HEK293 (cell line): ENCODE data around the gene RNF217.

Source experiments
- CTCF ChIP-seq: fragments of 450-650 bp; formaldehyde crosslinking; IDR thresholded peaks from 2 replicates; pipeline ENCODE4 v1.5.1; 2016; ENCODE audit warnings: missing biosample characterization, missing genetic modification characterization
- HIC1 ChIP-seq: fragments of 450-650 bp; formaldehyde crosslinking; IDR thresholded peaks from 2 replicates; pipeline ENCODE4 v1.5.1; 2016; ENCODE audit warnings: missing biosample characterization, missing genetic modification characterization
- HOXA7 ChIP-seq: sonication (generic); formaldehyde crosslinking; IDR thresholded peaks from 2 replicates; pipeline ENCODE4 v1.8.1; 2022; ENCODE audit warnings: missing genetic modification reagents, borderline replicate concordance
- PATZ1 ChIP-seq: fragments of 450-650 bp; formaldehyde crosslinking; IDR thresholded peaks from 2 replicates; pipeline ENCODE4 v1.5.1; 2016; ENCODE audit warnings: missing biosample characterization, missing genetic modification characterization
- ZBTB10 ChIP-seq: fragments of 450-650 bp; formaldehyde crosslinking; IDR thresholded peaks from 2 replicates; pipeline ENCODE4 v1.5.1; 2016; ENCODE audit warnings: missing biosample characterization, missing genetic modification characterization
- ZNF138 ChIP-seq: fragments of 450-650 bp; formaldehyde crosslinking; IDR thresholded peaks from 2 replicates; pipeline ENCODE4 v1.5.1; 2016; ENCODE audit warnings: missing biosample characterization, missing genetic modification characterization, borderline replicate concordance
- ZNF2 ChIP-seq: fragments of 450-650 bp; formaldehyde crosslinking; IDR thresholded peaks from 2 replicates; pipeline ENCODE4 v1.5.1; 2016; ENCODE audit warnings: missing biosample characterization, missing genetic modification characterization
- ZNF211 ChIP-seq: fragments of 450-650 bp; formaldehyde crosslinking; IDR thresholded peaks from 2 replicates; pipeline ENCODE4 v1.5.1; 2016; ENCODE audit warnings: low read depth, missing biosample characterization, missing genetic modification characterization
- ZNF223 ChIP-seq: fragments of 450-650 bp; formaldehyde crosslinking; IDR thresholded peaks from 2 replicates; pipeline ENCODE4 v1.5.1; 2016; ENCODE audit warnings: missing biosample characterization, missing genetic modification characterization
- ZNF24 ChIP-seq: fragments of 450-650 bp; formaldehyde crosslinking; IDR thresholded peaks from 2 replicates; pipeline ENCODE4 v1.5.1; 2016; ENCODE audit warnings: missing biosample characterization, missing genetic modification characterization
- ZNF350 ChIP-seq: fragments of 450-650 bp; formaldehyde crosslinking; IDR thresholded peaks from 2 replicates; pipeline ENCODE4 v1.5.0; 2017; ENCODE audit warnings: missing biosample characterization, mild to moderate bottlenecking, missing genetic modification characterization
- ZNF391 ChIP-seq: fragments of 450-650 bp; formaldehyde crosslinking; IDR thresholded peaks from 2 replicates; pipeline ENCODE4 v1.5.1; 2016; ENCODE audit warnings: low read depth, missing biosample characterization, missing genetic modification characterization, borderline replicate concordance
- ZNF510 ChIP-seq: fragments of 450-650 bp; formaldehyde crosslinking; IDR thresholded peaks from 2 replicates; pipeline ENCODE4 v1.5.1; 2018; ENCODE audit warnings: mild to moderate bottlenecking, missing genetic modification characterization, missing biosample characterization; ENCODE audit not compliant: insufficient replicate concordance
- ZNF513 ChIP-seq: fragments of 450-650 bp; IDR thresholded peaks from 2 replicates; pipeline ENCODE4 v1.5.1; 2018; ENCODE audit warnings: missing biosample characterization, missing genetic modification characterization
- ZNF514 ChIP-seq: fragments of 450-650 bp; formaldehyde crosslinking; IDR thresholded peaks from 2 replicates; pipeline ENCODE4 v1.5.1; 2016; ENCODE audit warnings: missing biosample characterization, missing genetic modification characterization
- ZNF529 ChIP-seq: fragments of 450-650 bp; formaldehyde crosslinking; IDR thresholded peaks from 2 replicates; pipeline ENCODE4 v1.5.1; 2017; ENCODE audit warnings: missing genetic modification characterization, missing biosample characterization; ENCODE audit not compliant: insufficient replicate concordance
- ZNF530 ChIP-seq: fragments of 450-650 bp; formaldehyde crosslinking; IDR thresholded peaks from 2 replicates; pipeline ENCODE4 v1.5.1; 2016; ENCODE audit warnings: low read depth, missing biosample characterization, missing genetic modification characterization
- ZNF561 ChIP-seq: fragments of 450-650 bp; IDR thresholded peaks from 2 replicates; pipeline ENCODE4 v1.5.1; 2018; ENCODE audit warnings: missing biosample characterization, missing genetic modification characterization, borderline replicate concordance
- ZNF677 ChIP-seq: fragments of 450-650 bp; IDR thresholded peaks from 2 replicates; pipeline ENCODE4 v1.5.0; 2018; ENCODE audit warnings: missing biosample characterization, mild to moderate bottlenecking, missing genetic modification characterization, moderate library complexity
- ZNF776 ChIP-seq: fragments of 450-650 bp; formaldehyde crosslinking; IDR thresholded peaks from 2 replicates; pipeline ENCODE4 v1.5.0; 2017; ENCODE audit warnings: missing biosample characterization, missing genetic modification characterization, borderline replicate concordance
- ZNF791 ChIP-seq: fragments of 450-650 bp; formaldehyde crosslinking; IDR thresholded peaks from 2 replicates; pipeline ENCODE4 v1.5.1; 2016; ENCODE audit warnings: missing biosample characterization, missing genetic modification characterization
- ZSCAN30 ChIP-seq: fragments of 450-650 bp; IDR thresholded peaks from 2 replicates; pipeline ENCODE4 v1.5.1; 2018; ENCODE audit warnings: missing biosample characterization, mild to moderate bottlenecking, missing genetic modification characterization, moderate library complexity

RNF217 gene

GRCh38 chr6:124962639-124963415 lies 590 bp downstream of the RNF217 start (continued):
- TF ChIP-seq ZNF561 (tag by site-specific recombination): 0 out of 2 replicates have a peak, but pooled peaks have one; percentile 9
- TF ChIP-seq ZSCAN30 (tag by site-specific recombination): 0 out of 2 replicates have a peak, but pooled peaks have one; percentile 48
- TF ChIP-seq ZNF391: 0 out of 2 replicates have a peak, but pooled peaks have one; percentile 32
- TF ChIP-seq HIC1: 0 out of 2 replicates have a peak, but pooled peaks have one; percentile 11
- no peak for TF ChIP-seq ZNF350
- TF ChIP-seq ZNF510 (tag by site-specific recombination): no peak
- TF ChIP-seq ZNF530 (tag by site-specific recombination): no peak
- TF ChIP-seq ZNF138 (tag by site-specific recombination): no peak
- TF ChIP-seq ZBTB10 (tag by site-specific recombination): peak; percentile 73
- TF ChIP-seq ZNF529 (tag by site-specific recombination): no peak
- no peak for TF ChIP-seq ZNF24 (tag by site-specific recombination)
- TF ChIP-seq PATZ1 (tag by site-specific recombination): peak; percentile 85
- TF ChIP-seq ZNF513 (tag by site-specific recombination): peak; percentile 87
- no peak for TF ChIP-seq ZNF677 (tag by site-specific recombination)
- TF ChIP-seq ZNF223 (tag by site-specific recombination): no peak
- TF ChIP-seq ZNF514 (tag by site-specific recombination): no peak
- TF ChIP-seq CTCF (tag by site-specific recombination): peak; percentile 93
- TF ChIP-seq ZNF776 (tag by site-specific recombination): no peak
- TF ChIP-seq ZNF791 (tag by site-specific recombination): no peak
- no peak for TF ChIP-seq ZNF211 (tag by site-specific recombination)
- TF ChIP-seq ZNF2: no peak; the same call in 1 of the 2 replicates
- TF ChIP-seq HOXA7 (CRISPR knock-in tag): no peak
